ENCODE measurements around the gene DDX25.

DNA sequence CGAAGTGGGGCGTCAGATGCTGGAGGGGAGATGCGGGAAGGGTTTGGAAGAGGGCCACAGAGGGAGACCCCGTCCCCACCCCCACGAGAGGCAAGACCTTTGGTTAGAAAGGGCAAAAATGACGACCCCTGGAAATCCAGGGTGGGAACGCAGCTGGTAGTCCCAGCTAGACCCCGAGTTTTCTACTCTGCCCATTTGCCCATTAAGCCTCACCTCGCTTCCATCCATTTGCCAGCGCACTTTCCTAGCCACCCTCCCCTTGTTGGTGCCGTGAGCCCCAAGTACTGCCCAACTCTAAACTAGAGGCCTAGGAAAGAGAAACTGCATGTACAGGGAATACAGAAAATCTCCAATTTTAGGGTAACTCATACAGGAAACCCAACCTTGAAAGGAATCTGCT is 370 bp downstream of the DDX25 start:
- no peak for TF ChIP-seq CEBPB (IDR thresholded peaks at IDR 0.05; ENCODE audit: low read depth)
- TF ChIP-seq SP1 (IDR thresholded peaks at IDR 0.05; ENCODE audit: low read depth) = no peak
- TF ChIP-seq RAD21 (IDR thresholded peaks at IDR 0.05; ENCODE audit: low read depth) = no peak
- TF ChIP-seq, protein P1, sequence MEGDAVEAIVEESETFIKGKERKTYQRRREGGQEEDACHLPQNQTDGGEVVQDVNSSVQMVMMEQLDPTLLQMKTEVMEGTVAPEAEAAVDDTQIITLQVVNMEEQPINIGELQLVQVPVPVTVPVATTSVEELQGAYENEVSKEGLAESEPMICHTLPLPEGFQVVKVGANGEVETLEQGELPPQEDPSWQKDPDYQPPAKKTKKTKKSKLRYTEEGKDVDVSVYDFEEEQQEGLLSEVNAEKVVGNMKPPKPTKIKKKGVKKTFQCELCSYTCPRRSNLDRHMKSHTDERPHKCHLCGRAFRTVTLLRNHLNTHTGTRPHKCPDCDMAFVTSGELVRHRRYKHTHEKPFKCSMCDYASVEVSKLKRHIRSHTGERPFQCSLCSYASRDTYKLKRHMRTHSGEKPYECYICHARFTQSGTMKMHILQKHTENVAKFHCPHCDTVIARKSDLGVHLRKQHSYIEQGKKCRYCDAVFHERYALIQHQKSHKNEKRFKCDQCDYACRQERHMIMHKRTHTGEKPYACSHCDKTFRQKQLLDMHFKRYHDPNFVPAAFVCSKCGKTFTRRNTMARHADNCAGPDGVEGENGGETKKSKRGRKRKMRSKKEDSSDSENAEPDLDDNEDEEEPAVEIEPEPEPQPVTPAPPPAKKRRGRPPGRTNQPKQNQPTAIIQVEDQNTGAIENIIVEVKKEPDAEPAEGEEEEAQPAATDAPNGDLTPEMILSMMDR (IDR thresholded peaks at IDR 0.05 in 2 of 3, conservative IDR thresholded peaks at IDR 0.05 in 1 of 3; ENCODE audit: borderline replicate concordance in 1 of 3, insufficient read depth in 1 of 3, low read depth in 2 of 3, low read length in 2 of 3) = no peak
- TF ChIP-seq POLR2A (IDR thresholded peaks at IDR 0.05; ENCODE audit: borderline replicate concordance, extremely low read depth, insufficient read depth, insufficient read length) = no peak
- TF ChIP-seq POLR2AphosphoS5 (IDR thresholded peaks at IDR 0.05; ENCODE audit: low read depth, low read length) = no peak
- no peak for TF ChIP-seq SRF (IDR thresholded peaks at IDR 0.05; ENCODE audit: low read depth)
- TF ChIP-seq, protein P2, sequence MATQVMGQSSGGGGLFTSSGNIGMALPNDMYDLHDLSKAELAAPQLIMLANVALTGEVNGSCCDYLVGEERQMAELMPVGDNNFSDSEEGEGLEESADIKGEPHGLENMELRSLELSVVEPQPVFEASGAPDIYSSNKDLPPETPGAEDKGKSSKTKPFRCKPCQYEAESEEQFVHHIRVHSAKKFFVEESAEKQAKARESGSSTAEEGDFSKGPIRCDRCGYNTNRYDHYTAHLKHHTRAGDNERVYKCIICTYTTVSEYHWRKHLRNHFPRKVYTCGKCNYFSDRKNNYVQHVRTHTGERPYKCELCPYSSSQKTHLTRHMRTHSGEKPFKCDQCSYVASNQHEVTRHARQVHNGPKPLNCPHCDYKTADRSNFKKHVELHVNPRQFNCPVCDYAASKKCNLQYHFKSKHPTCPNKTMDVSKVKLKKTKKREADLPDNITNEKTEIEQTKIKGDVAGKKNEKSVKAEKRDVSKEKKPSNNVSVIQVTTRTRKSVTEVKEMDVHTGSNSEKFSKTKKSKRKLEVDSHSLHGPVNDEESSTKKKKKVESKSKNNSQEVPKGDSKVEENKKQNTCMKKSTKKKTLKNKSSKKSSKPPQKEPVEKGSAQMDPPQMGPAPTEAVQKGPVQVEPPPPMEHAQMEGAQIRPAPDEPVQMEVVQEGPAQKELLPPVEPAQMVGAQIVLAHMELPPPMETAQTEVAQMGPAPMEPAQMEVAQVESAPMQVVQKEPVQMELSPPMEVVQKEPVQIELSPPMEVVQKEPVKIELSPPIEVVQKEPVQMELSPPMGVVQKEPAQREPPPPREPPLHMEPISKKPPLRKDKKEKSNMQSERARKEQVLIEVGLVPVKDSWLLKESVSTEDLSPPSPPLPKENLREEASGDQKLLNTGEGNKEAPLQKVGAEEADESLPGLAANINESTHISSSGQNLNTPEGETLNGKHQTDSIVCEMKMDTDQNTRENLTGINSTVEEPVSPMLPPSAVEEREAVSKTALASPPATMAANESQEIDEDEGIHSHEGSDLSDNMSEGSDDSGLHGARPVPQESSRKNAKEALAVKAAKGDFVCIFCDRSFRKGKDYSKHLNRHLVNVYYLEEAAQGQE (IDR thresholded peaks at IDR 0.05; ENCODE audit: low read depth) = no peak
- TF ChIP-seq, protein P3, sequence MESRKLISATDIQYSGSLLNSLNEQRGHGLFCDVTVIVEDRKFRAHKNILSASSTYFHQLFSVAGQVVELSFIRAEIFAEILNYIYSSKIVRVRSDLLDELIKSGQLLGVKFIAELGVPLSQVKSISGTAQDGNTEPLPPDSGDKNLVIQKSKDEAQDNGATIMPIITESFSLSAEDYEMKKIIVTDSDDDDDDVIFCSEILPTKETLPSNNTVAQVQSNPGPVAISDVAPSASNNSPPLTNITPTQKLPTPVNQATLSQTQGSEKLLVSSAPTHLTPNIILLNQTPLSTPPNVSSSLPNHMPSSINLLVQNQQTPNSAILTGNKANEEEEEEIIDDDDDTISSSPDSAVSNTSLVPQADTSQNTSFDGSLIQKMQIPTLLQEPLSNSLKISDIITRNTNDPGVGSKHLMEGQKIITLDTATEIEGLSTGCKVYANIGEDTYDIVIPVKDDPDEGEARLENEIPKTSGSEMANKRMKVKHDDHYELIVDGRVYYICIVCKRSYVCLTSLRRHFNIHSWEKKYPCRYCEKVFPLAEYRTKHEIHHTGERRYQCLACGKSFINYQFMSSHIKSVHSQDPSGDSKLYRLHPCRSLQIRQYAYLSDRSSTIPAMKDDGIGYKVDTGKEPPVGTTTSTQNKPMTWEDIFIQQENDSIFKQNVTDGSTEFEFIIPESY (IDR thresholded peaks at IDR 0.05; ENCODE audit: extremely low read depth, insufficient replicate concordance, low read length) = no peak
